GM13976 (cell line): Measurements from ENCODE around the gene SMG9.

Source experiments
- DNase-seq: peaks from one replicate; pipeline ENCODE4 v3.0.0; 2012; ENCODE audit warnings: low spot score
- CTCF ChIP-seq: IDR thresholded peaks from 2 replicates; pipeline ENCODE4 v1.5.1; 2012; ENCODE audit warnings: borderline replicate concordance, mild to moderate bottlenecking; ENCODE audit not compliant: insufficient read depth; ENCODE audit errors: extremely low read depth, missing control alignments, control extremely low read depth
- in situ Hi-C: fragments of 300-500 bp; cut with MboI; formaldehyde crosslinking; loops from one replicate; pipeline ENCODE4 v1.12.0; 2022; ENCODE audit warnings: low sequenced_read_pairs, mixed read lengths, inconsistent platforms; ENCODE audit not compliant: unreplicated experiment

Gene SMG9

GRCh38 chr19:43784981-43785808 is 30.4 kb upstream of the SMG9 start:
- in situ Hi-C loops, result loop anchor here (5.0 kb wide), 1 partner anchor 38 kb away; no protein-coding TSS in a partner anchor

DNA sequence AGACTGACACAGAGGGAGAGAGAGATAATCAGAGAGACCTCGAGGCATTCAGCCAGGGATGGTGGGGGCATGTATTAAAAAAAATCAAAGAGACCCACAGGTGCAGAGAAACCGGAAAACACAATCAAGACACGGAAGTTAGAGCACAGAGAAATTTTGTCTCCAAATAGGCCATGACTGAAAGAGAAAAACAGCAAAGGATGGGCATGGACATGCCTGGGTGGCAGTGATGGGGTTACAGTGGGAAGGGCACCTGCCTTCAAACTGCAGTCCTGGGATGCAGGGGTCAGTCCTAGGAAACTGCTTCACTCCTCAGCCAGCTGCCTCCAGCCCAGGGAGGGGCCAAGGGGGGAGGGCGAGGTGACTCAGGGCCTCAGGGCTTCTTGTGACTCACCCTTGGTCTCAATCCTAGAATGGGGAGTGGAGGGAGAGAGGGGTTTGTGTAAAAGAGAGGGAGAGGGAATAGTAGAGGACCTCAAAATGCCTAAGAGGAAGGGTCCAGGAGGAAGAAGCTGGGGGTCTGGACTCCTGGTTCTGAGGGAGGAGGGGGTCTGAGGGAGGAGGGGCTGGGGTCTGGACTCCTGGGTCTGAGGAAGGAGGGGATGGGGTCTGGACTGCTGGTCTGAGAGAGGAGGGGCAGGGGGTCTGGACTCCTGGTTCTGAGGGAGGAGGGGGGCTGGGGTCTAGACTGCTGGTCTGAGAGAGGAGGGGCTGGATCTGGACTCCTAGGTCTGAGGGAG is 29.6 kb upstream of the SMG9 start:
- no peak for TF ChIP-seq CTCF
- DNase-seq, result peak; percentile 58
- in situ Hi-C loops, result loop anchor here (5.0 kb wide), 1 partner anchor 37 kb away; no protein-coding TSS in a partner anchor

More at GRCh38 chr19:43784981-43785808, 30.4 kb upstream of the SMG9 start:
- TF ChIP-seq CTCF, result peak; percentile 96
- DNase-seq, result peak; percentile 73

DNA sequence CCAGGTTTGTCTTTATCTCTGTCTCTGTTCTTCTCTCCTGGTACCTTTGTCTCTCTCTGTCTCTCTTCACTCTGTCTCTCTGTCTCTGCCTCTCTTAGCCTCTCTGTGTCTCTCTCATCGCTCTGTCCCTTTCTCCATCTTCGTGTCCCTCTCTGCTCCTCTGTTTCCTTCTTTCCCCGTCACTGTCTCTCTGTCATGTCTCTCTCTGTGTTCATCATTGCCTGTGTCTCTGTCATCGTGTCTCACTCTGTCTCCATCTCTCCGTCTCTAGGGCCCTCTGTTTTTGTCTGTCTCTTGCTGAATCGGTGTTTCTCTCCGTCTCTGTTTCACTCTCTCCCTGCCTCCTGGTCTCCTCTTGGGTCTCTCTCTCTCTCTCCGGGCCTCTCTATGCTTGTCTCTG is 28.9 kb upstream of the SMG9 start:
- no peak for DNase-seq
- in situ Hi-C loops, result loop anchor here (5.0 kb wide), 1 partner anchor 36 kb away; no protein-coding TSS in a partner anchor

GRCh38 chr19:43782689-43783231 is 28.0 kb upstream of the SMG9 start:
- in situ Hi-C loops, result loop anchor here (5.0 kb wide), 1 partner anchor 35 kb away; no protein-coding TSS in a partner anchor
- no peak for TF ChIP-seq CTCF
- DNase-seq, result no peak

More for the DNA sequence above, 28.9 kb upstream of the SMG9 start:
- no peak for TF ChIP-seq CTCF

DNA sequence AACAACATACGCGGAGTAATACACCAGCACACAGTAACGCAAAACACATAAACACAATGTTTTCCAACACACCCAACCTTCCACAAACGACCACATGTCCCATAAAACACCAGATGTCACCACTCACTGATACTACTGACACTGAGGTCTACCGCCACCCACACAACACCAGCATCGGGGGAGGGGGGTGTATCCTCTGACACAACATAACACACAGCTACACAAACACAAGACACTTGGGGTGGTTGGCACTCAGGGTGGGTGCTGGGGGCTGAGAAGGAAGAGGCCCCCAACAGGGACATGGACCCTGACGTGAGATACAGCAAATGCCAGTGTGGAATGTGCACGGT is 27.5 kb upstream of the SMG9 start:
- in situ Hi-C loops, result loop anchor here (5.0 kb wide), 1 partner anchor 35 kb away; no protein-coding TSS in a partner anchor
- no peak for DNase-seq
- TF ChIP-seq CTCF, result no peak

DNA sequence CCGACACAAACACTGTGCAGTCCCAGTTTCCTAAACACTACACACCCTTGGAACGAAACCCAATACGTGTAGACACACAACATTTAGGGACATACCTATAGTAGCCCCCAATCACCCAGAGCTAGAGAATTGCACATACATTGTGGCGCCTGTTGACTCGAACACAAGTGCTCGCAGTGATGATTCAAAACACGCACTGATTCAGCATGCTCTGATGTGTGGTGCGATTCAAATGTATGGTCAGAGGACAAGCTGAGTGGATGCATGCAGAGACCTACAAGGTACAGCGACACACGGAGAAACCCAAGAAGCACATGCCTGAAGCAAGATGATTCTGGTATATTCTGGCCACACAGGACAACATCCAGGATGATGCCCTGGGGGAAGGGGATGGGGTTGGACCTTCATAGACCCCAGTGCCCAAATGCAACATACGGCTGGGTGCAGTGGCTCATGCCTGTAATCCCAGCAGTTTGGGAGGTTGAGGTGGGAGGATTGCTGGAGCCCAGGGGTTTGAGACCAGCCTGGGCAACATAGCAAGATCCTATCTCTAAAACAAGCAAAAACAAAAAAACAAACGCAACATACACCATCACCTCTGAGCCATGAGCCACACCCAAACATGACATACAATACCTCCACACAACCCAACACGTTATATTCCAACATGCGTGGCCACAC is 27.0 kb upstream of the SMG9 start:
- in situ Hi-C loops, result loop anchor here (5.0 kb wide), 1 partner anchor 34 kb away; no protein-coding TSS in a partner anchor
- DNase-seq, result no peak
- no peak for TF ChIP-seq CTCF
